GM18519 (cell line): ENCODE measurements around the gene MTUS2.

Experiments
- ATAC-seq: cut with Tn5 transposase; IDR thresholded peaks from one replicate; pipeline ENCODE4 v1.9.1; 2021; ENCODE audit warnings: mild to moderate bottlenecking, moderate library complexity; ENCODE audit not compliant: unreplicated experiment, low FRiP score

The MTUS2 gene

DNA sequence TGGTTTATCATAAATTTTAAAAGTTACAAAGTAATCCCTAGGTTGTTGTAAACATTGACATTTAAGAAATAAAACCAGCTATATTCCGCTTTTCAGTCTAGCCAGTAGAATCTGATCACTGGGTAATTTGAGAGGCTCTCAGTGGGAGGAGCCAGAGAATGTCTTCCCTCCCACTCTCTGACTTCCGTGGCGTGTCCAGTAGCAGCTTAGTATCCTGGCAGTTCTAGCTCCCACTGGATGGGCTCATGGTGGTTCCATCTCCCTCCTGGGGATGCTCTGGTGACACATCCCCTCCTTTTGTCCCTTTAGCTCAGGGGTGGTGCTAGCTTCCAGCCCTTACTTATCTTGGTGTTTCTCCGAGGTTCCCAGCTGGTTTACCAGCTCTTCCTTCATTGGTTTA, 34.5 kb downstream of the MTUS2 start:
- ATAC-seq: no peak

DNA sequence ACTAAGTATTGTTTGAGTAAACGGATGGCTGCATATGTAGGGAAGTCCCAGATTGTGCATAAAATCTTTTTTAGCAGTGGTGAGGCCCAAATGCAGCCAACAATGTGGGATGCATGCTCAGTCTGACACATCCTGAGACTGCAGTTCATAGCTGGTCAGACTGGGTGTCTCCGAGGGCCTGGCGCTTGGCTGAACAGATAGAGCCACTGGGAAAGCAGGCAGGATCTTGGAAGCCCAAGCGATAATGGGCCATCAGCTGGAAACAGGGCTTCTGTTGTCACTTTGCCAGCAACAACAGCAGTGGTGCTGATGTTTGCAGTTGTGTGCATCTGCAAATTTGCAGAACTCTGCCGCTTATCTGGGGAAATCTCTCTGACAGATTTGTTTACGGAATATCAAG, 36.1 kb downstream of the MTUS2 start:
- no peak for ATAC-seq

DNA sequence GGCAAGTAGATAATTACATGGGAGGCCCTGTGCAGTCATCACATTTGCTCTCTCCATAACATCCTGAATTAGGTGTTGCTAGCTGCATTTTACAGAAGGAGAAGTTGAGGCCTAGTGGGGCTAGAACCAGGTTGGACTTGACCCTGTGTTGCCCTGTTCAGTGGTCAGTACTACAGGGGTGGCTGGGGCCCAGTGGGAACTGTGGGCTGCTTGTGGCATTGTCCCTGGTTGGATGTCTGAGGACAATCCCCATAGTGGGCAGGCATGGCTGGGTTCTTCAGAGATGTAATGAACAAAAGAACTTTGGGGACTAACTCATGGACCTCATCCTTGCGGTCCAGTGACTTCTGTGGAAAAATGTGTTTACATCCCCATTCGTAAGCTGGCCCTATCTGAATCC, 38.9 kb downstream of the MTUS2 start:
- no peak for ATAC-seq

DNA sequence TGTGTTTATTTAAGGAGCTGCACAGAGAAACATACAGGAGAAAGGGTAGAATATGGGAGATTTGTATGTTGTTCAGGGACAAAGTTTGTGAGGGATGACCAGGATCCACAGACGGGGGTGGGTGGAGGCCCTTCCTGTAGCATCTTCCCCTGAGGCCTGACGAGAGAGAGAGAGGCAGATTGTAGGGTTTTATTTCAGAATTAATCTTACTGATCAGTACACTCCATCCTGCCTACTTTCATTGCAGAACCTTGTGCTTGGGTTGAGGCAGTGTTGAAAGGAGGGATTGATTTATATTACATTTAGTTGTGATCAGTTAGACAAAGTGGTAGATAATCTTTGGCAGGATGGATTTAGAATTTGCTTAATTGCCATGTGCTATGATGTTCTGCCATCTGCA, 39.6 kb downstream of the MTUS2 start:
- ATAC-seq: no peak

DNA sequence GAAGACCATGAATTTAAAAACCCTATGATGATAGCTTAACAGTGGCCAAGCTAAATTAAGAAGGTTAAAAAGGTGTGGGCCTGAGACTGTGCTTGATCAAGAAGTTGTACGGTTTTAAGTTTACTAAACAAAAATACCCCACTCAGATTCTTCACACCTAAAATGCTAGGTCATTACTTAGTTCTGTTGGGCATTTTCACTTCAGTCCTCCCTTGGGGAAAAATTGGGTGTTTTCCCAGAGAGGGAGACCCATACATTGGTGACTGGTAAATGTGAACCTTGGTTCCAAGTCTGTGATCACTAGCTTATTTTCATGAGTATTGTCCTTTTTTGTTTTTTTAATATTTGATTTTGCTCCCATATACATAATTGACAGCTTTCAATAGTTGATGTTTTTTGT, 44.4 kb downstream of the MTUS2 start:
- ATAC-seq: no peak

DNA sequence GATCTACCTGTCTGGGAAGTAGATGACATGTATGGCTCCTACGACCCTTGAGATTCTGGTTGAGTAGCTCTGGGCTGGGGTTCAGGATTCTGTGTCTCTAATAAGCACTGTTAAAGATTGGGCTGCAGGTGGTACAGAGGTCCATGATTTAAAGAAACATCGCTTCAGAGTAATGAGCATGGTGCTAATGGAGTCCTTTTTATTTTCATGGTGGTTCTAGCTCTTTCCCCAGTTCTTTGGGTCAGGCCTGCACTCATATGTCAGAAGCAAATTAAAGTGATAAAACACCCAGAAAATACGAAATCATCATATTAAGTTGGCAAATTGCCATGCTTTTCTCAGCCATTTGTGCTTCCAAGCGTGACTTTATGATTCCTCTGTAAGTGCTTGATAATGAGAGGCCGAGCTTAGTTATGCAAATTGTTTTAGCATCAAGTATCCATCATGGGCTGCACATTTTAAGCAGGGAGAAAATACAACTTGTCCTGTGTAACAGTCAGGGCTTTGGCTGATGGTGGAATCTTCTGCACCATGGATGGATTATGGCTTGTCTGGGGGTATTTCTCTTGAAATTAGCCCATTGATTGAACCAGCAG, 45.1 kb downstream of the MTUS2 start:
- no peak for ATAC-seq

DNA sequence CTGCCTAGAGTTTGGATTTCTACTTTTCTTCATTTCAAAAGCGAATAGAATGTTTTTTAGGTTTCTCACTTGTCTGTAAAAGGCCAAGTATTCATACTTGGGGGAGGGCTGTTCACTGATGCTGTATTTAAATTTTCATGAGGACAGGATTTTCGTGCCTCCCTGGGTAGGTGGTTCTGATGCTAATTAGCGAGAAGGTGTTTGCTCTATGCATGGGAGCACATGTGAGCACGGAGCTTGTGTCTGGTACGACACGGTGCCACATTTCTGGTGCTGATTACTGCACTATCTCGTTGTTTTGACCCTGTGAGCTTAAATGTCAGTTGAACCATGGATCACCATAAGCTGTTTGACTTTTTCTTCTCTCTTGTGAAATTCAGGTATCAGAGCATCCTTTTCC, 45.8 kb downstream of the MTUS2 start:
- ATAC-seq: no peak

DNA sequence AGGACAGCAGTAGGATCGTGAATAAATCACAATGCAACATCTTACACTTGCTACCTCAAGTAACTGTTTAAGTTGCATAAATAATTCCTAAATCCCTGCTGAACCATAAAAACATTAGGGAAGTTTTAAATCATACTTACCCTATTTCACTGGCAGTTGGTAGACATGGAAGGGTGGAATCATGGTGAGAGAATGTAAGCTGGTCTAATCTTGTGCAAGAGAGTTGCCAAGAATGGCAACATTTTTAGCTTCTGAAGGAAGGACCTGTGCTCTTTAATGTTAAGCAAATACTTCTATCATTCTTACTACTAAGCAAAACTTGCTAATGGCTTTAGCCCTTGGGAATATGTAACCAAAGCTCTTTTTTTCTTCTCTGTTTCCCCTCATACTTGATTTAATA, 46.8 kb downstream of the MTUS2 start:
- ATAC-seq: no peak

DNA sequence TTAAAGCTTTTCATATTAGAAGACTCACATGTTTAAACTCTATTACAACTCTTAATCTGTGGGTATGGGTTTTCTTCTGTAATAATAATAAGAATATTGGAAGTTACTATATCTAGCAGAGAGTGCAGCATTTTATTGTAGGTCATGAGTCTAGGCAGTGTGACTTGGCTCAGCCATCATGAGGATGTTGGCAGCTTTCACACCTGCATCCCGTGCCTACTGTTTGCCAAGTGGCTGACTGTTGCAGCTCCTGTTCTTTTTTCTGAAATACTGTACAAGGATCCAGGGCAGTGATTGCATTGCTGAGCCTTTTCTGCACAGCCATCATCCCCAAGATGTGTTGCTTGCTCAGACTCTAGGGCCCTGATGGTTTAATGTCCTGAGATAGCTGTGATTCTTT, 47.4 kb downstream of the MTUS2 start:
- no peak for ATAC-seq

DNA sequence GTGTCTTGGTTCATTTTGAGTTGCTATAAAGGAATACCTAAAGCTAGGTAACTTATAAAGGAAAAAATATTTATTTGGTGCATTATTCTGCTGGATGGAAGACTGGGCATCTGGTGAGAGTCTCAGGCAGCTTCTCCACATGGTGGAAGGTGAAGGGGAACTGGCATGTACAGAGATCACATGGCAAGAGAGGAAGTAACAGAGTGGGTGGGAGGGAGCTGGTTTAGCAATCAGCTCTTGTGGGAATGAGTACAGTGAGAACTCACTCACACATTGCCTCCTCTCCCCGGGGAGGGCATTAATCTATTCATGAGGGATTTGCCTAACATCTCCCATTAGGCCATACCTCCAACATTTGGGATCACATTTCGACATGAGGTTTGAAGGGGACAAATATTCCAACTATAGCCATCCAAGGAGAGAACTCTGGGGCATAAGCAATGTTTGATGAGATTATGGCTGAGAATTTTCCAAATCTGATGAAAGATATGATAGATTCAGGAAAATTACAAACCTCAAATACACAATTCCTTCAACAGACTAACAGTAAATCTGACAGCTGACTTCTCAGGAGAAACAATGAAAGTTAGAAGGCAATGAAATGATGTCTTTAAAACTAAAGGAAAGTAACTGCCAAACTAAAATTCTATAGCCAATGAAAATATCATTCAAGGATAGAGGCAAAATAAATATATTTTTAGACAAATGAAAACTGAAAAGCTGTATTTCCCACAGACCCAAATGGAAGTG, 52.5 kb downstream of the MTUS2 start:
- ATAC-seq: no peak

DNA sequence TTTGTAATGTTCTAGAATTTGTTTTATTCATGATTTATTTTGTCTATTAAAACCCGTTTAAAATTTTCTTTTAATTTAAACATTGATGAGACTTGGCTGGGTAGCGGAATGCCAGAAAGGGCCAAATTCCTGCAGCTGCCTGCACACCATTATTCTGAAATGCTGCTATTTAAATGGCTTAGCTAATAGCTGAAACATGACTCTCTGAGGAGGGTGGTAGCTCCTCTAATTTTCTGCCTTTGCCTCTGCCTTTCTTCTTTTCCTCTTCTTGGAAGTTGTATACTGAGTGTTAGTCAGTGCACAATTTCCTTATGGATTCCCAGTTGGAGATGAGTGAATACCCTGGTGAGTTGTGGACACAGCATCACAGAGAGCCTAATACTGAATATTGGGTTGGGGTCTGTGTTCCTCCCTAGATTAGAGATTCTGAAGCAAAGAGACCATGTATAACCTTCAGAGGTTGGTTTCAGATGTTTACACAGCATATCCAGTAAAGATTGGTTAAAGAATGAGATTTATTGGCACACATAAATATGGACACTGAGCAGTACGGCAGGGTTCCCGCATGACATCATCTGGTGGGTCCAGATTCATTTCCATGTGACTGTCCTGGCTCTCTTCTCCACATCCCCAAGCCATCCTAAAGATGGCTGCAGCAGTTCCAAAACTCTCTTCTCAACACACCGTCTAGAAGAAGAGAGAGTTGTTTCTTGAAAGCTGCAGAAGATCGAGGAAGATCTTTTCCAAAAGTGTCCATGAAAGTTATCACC, 55.9 kb downstream of the MTUS2 start:
- ATAC-seq: no peak

DNA sequence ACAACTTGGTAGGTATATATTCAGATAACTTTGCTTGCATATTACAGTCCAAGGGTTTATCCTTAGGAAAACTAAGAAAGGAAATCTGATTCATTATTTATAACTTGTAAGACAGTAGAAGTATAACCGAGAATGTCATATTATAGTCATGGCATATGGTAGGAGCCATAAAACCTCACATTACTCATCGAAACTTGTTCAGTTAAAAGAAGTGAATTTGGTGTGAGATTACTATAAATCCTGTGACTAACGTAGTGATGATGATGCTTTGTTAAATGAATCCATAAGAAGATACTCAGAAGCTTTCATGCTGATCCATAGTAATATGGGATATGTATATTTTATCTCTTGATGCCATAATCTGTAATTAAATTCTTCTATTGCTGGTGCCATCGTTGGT, 57.3 kb downstream of the MTUS2 start:
- no peak for ATAC-seq

DNA sequence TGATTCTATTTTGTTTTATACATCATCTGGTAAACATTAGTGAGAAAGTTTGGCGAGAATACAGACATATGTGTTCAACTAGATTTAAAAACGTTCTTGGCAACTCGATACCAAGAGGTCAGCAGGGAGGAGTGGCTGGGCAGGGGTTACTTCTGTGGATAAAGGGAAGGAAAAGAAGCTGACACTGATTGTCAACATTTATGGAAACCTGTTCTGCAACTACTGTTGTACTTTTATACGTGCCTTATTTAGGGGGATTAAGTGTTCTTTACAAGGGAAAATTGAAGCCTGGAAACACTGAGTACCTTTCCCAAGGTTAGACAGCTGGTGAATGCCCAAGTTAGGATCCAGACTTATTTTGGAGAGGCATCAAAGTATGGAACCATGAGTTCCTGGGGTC, 65.0 kb downstream of the MTUS2 start:
- ATAC-seq: no peak

DNA sequence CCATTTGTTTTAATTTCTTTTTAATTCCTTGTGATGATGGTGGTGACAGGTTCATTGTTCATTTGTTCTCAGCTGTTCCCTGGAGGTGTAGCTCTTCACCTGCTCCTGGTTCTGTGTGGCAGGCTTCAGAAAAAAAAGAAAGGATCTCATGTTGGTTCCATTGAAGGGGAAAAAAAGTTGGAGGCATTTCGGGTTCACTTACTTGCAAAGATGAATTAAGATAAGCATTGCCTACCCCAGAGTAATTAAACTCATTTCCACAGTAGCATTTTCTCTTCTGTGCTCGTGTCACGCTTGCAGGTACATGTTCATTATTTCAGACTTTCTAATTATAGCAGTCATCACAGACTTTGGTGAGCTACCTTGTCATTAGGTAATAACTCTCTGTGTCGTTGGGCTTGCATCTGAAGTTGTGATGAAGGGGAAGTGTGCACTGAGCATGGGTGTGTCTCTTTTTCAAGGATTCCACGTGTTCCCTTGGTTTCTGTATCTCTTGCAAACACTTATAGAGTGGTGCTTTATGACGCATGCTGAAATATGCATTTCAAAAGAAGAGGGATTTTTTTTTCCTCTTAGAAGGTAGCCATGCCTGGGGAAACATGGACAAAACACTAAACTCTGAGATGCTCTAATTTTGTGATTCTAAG, 69.1 kb downstream of the MTUS2 start:
- ATAC-seq: no peak

DNA sequence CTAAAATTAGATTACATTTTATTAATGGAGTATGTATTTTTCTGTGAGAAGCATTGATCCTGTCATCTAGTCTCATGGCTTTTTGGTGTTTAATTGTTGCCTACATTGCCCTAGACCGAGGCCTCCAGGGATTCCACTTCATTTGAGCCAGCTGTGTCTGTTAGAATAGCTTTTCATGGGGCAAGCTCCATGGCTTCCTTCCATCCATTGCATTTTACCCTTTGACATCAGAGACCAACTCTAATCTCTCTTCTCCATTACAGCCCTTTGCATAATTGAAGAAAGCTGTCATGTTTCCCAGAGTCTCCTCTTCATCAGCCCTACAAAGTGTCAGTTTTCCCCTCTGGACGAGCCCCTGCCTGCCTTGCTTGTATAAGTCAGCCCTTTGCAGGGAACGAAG, 70.6 kb downstream of the MTUS2 start:
- no peak for ATAC-seq

DNA sequence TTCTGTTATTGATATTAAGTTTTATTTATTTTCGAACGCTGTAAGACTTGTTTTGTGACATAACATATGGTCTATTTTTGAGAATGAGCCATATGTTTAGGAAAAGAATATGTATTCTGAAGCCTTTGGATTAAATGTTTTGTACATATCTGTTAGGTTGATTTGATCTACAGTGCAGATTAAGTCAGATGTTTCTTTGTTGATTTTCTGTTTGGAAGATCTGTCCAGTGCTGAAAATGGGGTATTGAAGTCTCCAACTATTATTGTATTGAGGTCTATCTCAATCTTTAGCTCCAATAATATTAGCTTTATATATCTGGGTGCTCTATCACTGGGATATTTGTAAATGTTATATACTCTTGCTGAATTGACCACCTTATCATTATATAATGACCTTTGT, 97.9 kb downstream of the MTUS2 start:
- ATAC-seq: no peak

DNA sequence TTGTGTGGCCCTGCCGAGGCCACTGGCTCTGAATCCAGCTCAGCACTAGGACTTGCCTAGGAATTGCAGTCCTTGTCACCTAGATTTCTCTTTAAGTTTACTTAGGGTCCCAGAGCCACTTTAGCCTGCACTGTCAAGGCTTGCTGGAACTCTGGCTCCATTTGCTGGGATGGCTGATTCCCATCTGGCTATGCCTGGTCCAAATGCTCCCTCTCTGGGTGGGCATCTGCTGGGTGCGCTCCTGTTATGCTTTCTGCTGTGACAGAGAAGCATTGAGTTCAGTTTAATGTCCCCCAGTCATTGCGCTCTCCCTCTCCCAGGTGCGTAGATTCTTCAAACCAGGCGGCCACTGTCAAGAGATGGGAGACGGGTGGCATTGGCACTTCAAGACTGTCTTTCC, 102.2 kb downstream of the MTUS2 start:
- no peak for ATAC-seq

DNA sequence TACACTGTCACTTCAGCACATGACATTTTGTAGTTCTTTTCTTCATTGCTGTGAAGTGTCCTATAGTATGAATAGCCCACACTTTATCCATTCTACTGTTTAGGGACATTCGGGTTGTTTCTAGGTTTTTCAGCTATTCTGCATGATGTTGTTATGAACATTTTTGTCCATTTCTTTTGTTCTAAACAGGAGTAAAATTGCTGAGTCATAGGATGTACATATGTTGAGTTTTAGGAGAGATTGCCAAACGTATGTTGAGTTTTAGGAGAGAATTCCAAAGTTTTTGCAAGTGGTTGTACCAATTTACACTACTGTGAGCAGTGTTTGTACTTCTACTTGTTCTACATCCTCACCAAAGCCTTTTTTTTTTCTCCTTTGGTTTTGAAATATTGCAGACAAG, 115.0 kb downstream of the MTUS2 start:
- no peak for ATAC-seq

DNA sequence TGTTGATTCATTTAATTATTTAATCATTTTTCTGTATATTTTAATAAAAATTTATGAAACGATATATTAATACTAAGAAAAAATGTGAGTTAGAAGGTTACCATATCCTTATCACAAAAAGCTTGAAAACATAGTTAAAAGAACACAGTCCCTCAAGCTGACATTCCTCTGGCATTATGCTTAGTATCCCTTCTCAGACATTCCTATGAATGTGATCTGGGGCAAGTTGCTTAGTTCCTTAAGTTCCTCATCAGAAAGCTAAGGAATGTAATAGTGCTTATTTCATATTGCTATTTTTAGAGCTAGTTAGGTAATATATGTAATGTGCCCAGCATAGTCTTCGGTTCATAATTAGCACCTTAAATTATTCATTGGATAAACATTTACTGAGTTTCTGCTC, 122.8 kb downstream of the MTUS2 start:
- ATAC-seq: no peak

DNA sequence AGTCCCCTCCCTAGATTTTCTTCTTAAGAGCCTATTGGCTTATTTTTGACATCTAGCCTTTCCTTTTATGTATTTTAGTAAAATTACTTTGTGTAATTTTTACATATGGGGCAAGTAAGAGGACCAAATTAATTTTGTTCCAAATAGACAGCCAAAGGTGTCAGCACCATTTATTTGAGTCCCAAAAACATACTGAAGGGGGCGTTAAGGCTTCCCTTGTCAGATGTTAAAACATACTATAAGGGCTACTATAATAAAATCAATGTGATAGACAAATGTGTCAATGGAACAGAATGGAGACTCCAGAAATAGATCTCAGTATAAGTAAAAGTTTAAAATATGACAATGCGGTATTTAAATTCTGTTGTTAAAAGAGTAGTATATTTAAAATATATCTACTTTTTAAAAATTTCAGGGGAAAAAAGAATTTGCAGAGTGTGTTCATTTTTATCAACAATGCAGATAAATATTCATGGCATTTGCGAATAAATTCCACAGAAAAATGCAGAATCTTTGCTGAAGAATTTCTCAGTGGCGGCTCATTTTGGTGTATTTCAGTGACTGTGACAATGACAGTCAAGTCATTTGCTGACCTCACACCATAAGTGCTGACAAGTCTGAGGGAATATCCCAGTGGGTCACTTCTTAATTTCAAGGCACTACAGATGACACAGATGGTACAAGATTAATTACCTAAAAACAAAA, 133.7 kb downstream of the MTUS2 start:
- ATAC-seq: no peak

DNA sequence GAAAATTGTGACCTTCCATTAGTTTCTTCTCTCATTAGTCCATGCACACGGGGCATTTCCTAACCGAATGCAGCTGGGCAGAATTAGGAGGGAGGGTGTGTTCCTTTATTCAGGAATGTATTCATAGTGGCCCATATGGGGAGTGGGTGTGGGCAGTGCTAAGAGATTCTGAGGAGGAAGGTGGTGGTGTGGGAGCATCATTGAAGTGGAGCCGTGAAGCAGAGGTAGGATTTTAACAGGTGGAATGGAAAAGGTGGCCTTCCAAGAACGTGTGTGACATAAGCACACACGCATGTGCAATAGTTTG, 134.2 kb downstream of the MTUS2 start:
- no peak for ATAC-seq
